HG02973 (cell line): Measurements from ENCODE around the gene SELENBP1.
"Not testable (repeated sequence)": the region's sequence is repeated elsewhere in the genome, so short reads cannot be mapped to it uniquely, and the experiment has no call there.

Source experiments
- ATAC-seq: cut with Tn5 transposase; IDR thresholded peaks from one replicate; pipeline ENCODE4 v1.9.1; 2021; ENCODE audit warnings: moderate library complexity; ENCODE audit not compliant: unreplicated experiment

SELENBP1 gene

DNA sequence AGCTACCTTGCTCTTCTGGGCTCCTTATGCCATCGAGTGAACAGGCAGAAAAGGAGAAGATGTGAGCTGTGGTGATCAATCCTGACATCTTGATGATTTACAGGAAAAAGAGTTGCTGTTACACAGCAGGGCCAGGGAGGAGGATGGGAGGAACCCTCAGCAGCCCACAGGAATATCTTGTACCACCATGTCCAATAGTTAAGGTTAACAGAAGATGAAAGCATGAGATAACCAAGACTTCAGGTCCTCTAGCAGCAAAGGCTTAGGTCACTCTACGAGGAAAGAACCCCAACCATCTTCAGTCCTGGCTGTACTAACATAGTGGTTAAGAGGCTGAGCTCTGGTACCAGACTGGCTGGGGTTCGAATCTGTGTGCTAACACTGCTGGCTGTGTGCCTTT, 12.1 kb upstream of the SELENBP1 start:
- no peak for ATAC-seq

DNA sequence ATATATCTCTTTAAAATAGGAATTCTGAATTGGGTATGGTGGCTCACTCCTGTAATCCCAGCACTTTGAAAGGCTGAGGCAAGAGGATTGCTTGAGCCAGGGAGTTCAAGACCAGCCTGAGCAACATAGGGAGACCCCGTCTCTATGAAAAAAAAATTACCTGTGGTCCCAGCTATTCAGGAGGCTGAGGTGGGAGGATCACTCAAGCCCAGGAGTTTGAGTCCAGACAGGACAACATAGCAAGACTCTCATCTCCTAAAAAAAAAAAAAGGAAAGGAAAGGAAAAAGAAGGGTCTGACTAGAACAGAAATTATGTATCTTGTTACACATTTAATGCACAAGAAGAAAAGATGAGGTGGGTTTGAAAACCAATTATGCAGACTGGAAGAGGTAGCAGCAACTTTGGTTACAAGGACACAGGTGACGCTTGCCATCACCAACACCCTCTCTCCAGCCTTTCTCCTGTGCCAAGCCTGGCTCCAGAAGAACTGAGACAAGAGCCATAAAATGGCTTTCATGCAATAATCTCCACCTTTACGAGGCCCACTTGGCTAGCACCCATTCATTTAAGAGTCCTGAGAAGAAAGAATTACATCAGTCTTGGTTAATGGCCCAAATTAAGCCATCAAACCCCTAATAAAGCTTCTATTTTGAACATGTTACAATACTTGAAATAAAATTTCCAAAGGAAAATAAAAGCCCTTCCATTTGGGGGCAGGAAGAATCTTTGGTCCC, 4.8 kb upstream of the SELENBP1 start:
- no peak for ATAC-seq

DNA sequence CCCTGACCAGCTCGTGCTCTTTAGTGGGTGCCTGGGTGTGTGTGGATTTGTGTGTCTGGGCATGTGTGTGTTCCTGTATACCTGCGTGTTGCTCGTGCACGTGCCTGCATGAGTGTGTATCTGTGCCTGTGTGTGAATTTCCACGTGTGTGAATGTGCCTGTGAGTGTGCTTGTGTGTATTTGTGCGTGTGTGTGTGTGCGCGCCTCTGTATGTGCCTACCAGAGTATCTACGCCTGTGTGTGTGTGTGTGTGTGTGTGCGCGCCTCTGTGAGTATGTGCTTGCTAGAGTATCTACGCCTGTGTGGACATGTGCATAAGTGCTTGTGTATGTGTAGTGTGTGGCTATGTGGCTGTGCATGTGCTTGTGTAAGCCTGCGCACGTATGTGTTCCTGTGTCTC, 691 bp upstream of the SELENBP1 start:
- no peak for ATAC-seq

DNA sequence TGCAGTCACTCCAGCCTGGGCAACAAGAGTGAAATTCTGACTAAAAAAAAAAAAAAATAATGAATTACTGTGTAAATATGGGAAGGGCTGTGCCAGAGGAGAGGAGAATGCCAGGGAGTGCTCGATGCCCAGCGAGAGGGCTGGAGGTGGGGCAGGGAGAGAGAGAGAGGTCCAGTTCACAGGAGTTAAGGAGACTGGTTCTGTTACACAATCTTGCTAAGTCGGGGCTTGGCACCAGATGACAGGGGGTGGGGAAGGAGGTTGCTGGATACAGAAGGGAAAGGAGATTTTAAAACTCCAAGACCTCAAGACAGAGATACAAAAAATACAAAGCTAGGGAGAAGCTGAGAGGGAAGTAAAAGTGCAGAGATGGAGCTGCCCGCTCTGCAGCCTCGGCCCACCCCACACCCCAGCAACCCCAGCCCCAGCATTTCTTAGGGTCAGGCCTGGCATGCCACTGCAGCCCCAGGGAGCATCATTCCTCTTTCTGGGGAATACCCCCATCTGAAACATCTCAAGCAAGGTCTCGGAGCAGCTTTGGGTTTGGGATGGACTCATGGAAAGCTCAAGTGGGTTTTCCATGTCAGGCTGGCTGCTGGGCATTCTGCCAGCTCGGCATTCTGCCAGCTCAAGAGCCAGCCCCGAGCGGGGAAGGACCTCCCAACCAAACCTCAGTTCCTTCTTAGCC, 991 bp downstream of the SELENBP1 start:
- ATAC-seq = no peak

DNA sequence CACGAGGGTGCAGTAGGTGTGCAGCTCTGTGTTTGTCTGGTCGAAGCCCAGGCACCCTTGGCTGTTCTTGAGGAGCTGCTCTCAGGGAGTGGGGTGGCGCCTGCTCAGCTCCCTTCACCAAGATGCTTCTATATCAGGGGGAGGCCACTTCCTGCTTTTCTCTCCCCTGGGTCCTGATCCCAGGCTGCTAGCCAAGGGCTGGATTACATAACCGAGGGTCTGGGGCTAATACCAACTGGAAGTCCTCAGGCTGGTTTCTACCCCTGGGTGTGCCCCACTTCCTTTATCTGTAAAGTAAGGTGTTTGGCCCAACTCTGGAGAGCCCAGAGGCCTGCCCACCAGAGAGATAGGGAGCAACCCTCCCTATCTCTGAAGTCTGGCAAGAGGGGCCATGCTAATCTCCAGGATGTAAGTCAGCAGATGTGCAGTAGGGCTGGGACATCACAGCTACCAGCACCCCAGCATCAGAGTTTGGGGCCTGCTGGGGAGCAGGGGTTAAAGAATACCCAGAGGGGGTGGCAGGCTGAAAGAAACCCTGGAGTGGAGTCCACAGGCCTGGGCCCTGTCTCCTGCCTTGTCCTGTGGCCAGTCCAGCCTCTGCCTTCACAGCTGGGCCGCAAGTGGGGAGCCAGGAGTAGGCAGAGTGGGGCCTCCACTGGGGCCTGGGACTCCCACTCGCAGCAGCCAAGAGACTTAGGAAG, 2.1 kb downstream of the SELENBP1 start:
- no peak for ATAC-seq

DNA sequence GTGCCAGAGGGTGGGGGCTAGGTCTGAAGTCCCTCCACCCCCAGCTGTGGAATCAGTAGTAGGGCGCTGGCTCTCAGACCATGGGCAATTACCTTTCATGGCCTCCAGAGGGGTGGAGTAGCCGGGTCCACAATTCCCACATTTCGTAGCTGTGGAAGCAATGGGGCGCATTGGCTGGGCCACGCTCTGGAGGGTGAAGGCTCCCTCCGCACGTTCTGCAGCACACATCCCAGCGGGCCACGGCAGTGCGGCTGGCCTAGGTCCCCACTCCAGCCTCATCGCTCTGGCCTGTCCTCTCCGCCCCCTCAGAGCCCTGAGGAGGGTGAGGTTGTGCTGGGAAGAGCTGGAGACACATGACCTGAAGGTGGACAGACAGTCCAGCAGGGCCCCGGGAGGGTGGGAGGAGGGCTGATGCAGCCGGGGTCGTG, 2.9 kb downstream of the SELENBP1 start:
- ATAC-seq = no peak

DNA sequence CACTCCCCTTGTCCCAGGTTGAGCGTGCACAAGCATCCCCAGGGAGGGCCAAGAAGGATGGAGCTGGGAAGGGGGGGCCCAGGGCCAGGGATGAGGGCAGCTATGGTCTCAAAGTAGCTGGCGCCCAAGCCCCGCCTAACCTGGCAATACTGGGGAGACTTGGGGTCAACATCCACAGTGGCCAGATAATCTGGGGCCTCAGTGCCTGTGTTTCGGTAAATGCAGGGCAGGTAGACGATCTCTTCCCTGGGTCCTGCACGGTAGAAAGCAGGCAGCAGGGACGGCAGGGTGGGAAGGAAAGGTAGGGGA, 3.2 kb downstream of the SELENBP1 start:
- ATAC-seq = no peak

DNA sequence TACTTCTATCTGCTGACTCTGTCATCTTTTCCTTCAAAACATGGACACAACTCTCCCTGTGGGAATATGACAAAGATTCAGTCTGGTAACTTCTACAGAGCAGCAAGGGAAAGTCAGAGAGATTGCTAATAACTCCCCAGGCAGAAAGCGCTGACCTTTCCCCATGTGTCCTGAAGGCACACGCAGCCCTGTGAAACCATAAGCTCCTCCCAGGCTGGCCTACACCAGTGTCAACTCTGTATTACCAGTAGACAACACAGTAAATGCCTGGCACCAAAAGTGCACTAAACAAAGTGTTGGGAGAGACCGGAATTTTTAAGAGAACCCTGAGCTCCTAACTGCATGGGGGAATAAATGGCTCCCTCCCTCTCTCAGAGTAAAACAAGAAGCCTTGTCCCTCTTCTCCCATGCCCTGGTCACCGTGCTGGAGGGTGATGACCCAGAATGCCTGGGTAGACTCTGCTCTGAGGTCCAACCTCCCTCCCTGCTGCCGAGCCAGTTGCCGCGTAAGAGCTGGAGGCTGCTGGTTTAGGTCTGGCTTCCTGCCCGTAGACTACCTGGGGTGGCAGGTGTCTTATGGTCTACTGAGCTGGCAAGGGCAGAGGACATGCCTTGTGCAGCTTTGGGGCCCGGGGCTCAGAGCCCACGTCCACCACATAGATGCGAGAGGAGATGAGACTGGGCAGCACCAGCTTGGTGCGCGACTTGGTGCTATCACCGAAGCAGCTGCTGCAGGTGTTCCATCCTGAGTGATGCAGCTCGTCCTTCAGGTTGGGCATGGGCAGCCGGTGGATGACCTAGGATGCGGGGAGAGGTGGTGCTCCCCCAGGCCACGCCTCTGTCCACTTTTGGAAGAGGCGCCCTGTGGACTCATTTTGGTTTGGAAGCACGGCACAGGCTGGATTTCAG, 3.9 kb downstream of the SELENBP1 start:
- ATAC-seq = no peak

DNA sequence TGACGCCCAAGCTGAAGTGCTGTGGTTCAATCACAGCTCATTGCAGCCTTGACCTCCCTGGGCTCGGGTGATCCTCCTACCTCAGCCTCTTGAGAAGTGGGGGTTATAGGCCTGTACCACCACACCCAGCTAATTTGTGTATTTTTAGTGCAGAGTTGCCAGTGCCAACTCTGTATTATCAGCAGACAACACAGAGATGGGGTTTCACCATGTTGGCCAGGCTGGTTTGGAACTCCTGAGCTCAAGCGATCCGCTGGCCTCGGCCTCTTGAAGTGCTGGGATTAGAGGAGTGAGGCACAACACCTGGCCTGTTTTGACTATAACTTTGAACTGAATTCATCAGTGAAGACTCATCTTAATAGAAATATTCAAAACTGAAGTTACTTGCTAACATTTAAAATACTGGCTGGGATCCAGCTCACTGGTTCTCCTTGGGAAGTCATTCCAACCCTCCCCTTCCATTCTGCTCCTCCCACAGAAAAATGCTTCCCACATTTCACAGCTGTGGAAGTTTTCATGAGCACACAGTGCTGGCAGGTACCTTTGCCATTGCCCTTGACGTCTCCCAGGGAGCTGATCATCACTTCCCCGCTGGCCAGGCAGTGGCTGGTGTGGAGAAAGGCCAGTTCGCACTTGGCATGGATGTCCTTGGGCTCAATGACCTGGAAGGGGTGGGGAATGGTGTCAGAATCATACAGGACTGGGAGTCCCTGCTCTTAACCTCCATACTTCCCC, 4.7 kb downstream of the SELENBP1 start:
- ATAC-seq = no peak

DNA sequence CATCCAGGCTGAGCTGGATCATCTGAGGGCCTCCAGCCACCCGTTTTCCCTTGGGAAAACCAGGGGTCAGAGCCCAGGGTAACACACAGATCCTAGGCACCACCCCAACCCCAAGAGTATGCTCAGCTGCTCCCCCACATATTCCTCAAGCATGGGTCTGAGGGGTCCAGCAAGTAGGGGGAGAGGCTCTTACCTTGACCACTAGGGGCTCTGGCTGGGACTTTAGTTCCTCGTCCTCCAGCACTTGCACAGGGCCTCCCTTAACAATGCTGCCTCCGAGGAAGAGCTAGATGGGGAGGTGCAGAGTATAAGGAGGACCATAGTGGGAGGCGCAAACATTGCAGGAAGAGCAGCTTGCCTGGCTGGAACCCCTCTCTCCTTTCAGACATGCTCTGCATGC, 7.5 kb downstream of the SELENBP1 start:
- ATAC-seq = no peak

DNA sequence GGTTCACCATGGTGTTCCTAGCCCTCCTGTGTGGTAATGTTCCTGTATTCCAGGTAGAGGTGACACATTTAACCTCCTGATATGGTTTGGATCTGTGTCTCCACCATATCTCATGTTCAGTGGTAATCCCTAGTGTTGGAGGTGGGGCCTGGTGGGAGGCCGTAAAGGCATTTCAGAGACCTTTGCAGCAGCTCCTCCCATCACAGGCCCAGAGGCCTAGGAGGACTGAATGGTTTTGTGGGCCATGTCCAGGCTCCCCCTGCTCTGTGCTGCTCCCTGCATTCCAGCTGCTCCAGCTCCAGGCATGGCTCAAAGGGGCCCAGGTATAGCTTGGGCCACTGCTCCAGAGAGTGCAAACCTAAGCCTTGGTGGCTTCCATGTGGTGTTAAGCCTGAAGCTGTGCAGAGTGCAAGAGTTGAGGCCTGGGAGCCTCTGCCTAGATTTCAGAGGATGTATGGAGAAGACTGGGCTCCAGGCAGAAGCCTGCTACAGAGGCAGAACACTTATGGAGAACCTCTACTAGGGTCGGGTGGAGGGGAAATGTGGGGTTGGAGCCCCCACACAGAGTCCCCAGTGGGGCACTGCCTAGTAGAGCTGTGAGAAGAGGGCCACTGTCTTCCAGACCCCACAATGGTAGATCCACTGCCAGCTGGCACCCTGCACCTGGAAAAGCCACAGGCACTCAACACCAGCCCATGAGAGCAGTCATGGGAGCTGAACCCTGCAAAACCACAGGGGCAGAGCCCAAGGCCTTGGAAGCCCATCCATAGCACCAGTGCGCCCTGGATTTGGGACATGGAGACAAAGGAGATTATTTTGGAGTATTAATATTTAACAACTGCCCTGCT, 10.0 kb downstream of the SELENBP1 start:
- no peak for ATAC-seq

DNA sequence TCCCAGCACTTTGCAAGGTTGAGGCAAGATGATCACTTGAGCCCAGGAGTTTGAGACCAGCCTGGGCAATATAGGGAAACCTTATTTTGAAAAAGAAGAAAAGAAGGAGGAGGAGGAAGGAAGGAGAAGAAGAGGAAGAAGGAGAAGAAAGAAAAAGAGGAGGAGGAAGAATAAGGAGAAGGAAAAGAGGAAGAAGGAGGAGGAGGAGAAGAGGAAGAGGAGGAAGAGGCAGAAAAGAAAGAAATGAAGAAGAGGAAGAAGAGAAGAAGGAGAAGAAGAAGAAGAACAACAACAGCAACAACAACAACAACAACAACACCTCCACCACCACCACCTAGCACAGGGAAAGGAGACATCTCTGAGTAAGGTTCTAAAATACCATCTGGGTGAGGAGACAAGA, 10.6 kb downstream of the SELENBP1 start:
- no peak for ATAC-seq

DNA sequence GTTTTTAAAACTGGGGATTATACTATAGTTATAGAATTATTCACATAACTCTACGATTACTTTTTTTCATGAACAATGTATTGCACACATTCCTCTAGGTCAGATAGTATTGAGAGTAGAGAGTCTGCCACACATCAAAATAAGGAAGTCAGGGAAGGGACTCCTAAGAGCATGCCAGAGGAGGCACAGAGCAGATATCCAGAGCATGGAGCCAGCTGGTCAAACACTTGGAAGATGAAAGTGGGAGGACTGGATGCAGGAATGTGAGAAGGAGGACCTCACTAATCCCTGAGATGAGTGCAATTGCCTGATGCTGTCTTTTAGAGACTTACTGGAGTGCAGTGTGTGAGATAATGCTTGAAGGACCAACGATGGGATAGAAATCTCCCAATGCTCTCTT, 15.8 kb downstream of the SELENBP1 start:
- ATAC-seq = no peak

DNA sequence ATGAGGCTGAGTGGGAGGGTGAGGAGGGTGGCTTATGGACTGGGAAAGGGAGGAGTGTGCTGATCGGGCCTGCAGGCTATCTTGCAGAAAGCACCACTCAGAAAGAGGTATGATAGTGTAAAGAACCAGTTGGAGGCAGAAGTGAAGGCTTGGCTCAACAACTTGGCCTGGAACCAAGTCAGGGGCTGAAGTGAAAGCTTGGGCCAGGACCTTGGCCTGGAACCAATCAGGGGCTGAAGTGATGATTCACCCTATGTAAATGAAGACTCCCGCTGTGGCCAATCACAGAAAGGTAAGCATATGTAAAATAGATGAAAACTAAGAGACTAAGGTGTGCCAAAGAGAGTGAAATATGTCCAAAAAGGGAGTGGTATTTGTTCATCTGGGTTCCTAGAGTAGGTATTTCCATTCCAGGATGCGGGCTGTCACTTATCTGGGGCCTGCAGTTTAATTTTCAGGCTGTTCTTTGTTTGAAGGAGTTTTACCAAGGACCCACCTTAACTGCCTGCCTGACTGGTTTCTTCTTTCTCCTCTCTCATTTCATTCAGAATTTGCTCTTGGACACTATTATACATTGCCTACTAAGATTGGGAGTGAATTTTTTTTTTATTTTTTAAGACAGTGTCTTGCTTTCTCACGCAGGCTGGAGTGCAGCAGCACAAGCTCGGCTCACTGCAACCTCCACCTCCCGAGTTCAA, 20.3 kb downstream of the SELENBP1 start:
- no peak for ATAC-seq

DNA sequence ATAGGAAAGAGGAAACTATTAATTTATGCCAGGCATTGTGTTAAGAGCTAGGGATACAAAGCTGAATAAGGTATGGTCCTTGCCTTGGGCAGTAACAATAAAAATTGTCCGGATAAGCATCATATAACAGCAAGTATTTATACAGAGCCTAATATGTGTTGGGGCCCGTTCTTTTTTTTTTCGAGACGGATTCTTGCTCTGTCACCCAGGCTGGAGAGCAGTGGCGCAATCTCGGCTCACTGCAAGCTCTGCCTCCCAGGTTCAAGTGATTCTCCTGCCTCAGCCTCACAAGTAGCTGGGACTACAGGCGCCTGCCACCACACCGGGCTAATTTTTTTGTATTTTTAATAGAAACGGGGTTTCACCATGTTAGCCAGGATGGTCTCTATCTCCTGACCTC, 22.2 kb downstream of the SELENBP1 start:
- not testable (repeated sequence) for ATAC-seq

DNA sequence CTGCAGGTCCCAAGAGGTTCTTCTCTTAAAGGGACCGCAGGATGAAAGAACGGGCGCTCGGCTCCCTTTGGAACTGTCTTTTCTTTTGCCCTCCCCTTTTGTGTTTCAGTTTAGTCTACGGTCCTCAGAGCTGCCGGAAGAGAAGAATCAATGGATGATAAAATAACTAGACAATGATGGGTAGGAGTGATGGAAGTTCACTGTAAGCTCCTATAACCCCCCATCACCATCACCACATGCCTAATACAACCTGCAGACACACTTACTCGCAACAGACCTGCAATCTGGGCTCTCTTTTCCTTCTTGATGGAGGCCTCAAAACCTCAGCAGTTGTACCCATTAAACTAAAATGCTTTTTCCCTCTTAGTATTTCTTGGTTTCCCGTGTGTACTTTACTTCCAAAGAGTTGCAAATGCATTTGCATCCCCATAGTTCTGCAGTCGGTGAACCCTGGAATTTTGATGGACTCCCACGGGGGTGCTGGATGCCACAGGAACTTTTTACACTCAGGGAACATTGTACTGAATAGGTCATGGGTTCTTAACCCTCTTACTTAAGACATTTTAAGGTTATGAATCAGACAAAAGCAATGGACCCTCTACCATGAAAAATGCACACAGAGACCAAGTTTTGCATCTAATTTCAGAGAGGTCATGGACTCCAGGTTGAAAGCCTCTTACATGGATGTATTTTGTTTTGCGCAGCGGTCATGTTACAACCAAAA, 24.8 kb downstream of the SELENBP1 start:
- peak; percentile 2 for ATAC-seq

DNA sequence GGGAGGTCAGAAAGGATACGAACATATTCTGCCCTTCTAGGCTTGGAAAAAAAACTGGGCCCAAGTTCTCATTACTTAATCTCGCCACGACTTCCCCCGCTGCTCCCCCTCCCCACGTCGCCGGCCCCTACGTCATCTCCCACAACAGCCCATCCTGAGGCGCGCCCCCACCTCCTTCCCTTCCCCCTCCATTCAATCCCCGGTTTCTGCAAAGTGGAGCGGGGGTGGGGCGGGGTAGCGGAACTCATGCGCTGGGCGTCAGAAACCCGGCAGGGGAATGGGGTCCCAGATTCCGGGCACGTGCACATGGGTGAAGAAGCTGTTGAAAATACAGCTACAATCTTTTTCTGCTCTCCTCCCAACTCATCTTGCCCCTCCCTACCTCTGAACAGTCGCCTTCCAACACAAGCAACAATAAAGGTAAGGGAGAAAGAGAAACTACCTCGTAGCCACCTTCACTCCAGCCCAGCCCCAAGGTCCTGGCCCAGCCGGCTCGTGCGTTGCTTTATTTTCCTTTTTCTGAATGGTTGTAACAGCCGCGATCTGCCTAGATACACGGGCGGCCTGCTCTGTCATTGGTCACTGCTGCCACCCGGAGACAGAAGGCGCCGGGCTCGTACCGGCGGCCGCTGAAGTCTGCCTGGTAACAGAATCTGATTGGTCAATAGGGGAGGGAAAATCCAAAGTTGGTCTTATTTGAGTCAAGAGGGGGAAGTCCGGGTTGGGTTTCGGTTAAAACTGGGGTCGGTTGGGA, 25.6 kb downstream of the SELENBP1 start, which contains the start of gene RFX5:
TSS of gene RFX5 (minus strand) at position 484 of the 754 bp plus-strand sequence. CDS start 932 bp downstream, outside the sequence.
- peak; percentile 90 for ATAC-seq
